Activated naive CD8-positive, alpha-beta T cell (primary cell): ENCODE data around the gene PPP6R3.
A peak's percentile ranks its signal among the peaks of the same experiment; 100 is the strongest.

Experiments used
- H3K27ac Mint-ChIP-seq: one replicate; pipeline ENCODE4 v1.8.0; 2021; ENCODE audit warnings: mixed read lengths
- H3K27me3 Mint-ChIP-seq: one replicate; pipeline ENCODE4 v1.8.0; 2021; ENCODE audit warnings: mixed read lengths
- H3K36me3 Mint-ChIP-seq: one replicate; pipeline ENCODE4 v1.8.0; 2021; ENCODE audit warnings: mixed read lengths
- H3K4me1 Mint-ChIP-seq: one replicate; pipeline ENCODE4 v1.8.0; 2021; ENCODE audit warnings: low read depth, mixed read lengths
- H3K4me3 Mint-ChIP-seq: one replicate; pipeline ENCODE4 v1.8.0; 2021; ENCODE audit warnings: mild to moderate bottlenecking, mixed read lengths
- H3K9me3 Mint-ChIP-seq: one replicate; pipeline ENCODE4 v1.8.0; 2021; ENCODE audit warnings: low read depth, mixed read lengths

The PPP6R3 gene

DNA sequence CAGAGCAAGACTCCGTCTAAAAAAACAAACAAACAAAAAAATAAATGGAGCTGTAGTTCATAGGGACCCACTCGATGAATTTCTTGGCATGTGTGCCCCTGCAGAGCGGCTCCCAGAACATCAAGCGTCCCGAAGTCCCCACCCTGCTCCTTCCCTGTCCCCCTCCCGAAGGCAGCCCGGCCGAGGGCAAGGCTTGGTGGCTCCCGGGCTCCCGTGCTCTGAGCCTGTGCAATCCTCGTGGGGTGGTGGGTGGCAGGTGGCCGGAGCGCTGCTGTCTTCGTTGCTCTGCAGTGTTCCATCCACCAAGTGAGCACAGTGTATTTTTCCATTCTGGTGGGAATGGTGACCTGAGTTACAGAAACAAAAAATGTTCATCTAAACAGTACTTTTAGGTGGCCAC lies 190.2 kb downstream of the PPP6R3 start:
- Mint-ChIP-seq H3K27me3 (peaks cover 4% of the 10 kb centered on the region), H3K4me3 (no peak overlapping the region), H3K9me3 (peaks cover 19% of the 10 kb centered on the region), H3K4me1 (no peaks in the 10 kb centered on the region), H3K36me3 (peaks cover 3% of the 10 kb centered on the region), H3K27ac (no peak overlapping the region)

DNA sequence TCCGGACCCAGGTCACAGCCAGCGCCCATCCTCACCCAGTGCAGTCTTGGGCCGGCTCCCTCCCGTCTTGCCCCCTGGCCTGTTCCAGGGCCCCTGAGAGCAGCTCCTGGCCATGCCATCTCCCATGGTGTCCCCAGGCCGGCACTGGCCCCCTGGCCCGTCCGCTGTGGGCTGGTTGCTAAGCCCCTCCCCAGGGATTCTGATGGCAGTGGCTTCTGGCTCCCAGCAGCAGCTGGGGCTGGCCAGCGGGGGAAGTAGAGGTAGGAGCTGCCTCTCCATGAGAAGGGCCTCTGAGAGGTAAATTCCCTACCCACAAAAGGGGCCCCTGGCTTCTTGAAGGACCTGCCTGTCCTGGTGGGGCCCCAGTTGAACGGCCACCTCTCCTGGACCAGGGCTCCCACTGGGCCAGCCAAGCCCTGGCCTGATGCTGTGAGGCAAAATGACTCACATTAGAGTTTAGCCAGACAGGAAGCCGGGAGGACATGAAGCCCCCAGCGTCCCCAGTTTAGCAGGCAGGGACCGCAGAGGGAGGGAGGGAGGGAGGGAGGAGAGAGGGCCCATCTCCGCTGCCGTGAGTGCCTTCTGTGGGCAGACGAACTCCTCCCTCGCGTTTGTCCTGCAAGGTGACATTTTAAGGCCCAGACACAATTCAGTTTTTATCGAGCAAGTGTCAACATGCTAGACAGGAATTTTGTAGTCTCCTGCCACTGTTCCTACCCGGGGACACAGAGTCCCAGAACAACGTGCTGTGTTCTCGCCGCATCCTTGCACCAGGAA lies 190.8 kb downstream of the PPP6R3 start:
- peaks cover 4% of the 10 kb centered on the region for H3K27me3 Mint-ChIP-seq
- H3K4me3 Mint-ChIP-seq, result no peak overlapping the region
- H3K4me1 Mint-ChIP-seq, result no peaks in the 10 kb centered on the region

DNA sequence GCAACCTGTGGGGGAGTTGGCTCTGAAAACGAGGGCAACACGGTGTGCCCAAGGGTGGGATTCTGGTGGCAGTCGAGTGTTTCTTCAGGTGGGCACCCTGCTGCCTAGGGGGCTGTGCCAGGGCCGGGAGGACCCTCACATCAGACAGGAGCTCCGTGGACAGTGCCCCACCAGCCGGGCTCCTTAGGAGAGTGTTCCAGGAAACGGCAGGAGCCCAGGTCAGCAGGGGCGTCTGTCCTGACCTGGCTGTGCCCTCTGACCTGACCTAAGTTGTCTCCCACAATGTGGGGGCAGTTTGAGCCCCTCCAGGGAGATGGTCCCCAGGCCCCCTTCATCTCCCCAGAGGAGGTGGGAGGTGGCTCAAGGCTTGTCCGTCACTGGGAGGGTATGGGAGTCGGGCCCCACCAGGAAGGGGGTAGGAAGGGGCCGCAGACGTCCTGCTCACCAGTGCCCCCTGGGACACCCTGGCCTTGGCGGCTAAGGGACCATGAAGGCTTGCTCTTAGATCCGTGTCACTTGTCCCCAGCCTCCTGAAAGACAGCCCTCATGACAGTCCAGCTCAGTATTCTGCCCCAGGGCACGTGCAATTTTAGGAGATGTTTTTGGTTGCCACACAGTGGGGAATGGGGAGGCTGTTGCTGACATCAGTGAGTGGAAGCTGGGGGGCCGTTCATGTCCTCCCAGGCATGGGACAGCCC lies 191.6 kb downstream of the PPP6R3 start:
- Mint-ChIP-seq H3K36me3 (peaks cover 3% of the 10 kb centered on the region), H3K9me3 (peaks cover 8% of the 10 kb centered on the region), H3K27ac (no peak overlapping the region), H3K27me3 (peaks cover 4% of the 10 kb centered on the region), H3K4me3 (no peak overlapping the region), H3K4me1 (no peaks in the 10 kb centered on the region)

More for the DNA sequence above, 190.8 kb downstream of the PPP6R3 start:
- Mint-ChIP-seq H3K27ac (no peak overlapping the region), H3K9me3 (peaks cover 13% of the 10 kb centered on the region), H3K36me3 (peaks cover 3% of the 10 kb centered on the region)

DNA sequence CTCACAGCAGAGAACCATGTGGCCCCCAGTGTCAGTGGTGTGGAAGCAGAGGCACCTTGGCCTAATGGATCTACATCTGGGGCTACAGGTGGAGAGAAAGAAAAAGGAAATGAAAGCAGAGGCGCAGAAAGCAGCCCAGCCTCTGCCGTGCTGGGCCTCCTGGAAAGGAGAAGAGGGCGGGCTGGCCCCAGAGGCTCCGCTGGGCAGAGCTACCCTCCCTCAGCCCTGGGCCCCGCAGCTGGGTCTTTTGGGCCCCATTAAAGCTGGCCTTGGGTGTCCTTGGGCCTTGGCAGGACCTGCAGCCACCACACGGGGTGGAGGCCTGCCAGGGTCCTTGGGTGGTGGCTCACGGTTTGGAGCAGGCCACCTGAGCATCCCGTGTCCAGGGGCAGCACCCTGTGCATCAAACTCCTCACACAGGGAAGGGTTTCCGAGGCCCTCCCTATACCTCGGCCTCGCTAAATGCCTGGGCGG lies 192.2 kb downstream of the PPP6R3 start:
- Mint-ChIP-seq H3K36me3 (no peaks in the 10 kb centered on the region), H3K27me3 (peaks cover 4% of the 10 kb centered on the region), H3K9me3 (peaks cover 5% of the 10 kb centered on the region), H3K4me3 (no peak overlapping the region), H3K4me1 (no peaks in the 10 kb centered on the region), H3K27ac (no peak overlapping the region)

DNA sequence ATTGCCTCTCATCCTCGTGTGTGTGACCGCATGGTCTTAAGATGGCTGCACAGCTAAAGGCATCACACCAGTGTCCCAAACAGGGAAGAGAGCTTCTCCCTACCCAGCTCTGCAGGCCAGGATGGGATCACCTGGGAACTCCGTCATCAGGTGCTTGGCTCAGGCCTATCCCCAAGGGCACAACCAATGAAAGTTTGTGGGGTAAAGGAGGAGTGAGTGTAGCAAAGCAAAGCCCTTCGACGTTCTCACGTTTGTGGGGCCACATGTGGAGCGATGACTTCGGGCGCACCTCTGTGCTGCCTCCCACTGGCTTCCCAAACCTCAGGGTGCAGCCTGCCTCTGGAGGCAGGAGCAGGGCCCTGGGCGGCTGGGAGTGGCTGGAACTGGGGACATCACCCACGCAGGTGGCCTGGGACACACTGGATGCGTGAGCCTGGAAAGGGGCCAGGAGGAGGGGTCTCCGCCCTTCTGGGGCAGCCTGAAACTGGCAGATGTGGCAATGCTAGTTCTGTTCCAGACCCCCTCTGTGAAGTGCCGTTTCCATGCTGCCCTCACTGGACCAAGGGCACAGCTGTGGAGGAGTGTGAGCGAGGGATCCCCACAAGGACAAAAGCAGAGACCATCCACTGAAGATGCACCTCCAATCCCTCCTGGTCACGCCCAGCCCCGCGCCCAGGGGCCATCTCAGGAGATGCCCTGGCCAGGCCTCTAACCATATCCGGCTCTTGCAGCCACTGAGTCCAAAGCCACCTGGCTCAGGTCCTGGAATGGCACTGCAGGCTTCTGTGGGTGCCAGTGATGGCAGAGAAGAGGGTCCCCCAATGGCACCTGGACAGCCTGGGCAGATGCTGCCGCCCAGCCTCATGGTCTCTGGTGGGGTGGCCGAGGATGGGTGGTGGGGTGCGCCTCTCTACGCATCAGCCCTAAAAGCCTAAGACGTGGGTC lies 193.2 kb downstream of the PPP6R3 start:
- H3K36me3 Mint-ChIP-seq, result no peaks in the 10 kb centered on the region
- H3K9me3 Mint-ChIP-seq, result peaks cover 5% of the 10 kb centered on the region
- no peak overlapping the region for H3K4me3 Mint-ChIP-seq
- H3K4me1 Mint-ChIP-seq, result no peaks in the 10 kb centered on the region
- no peak overlapping the region for H3K27ac Mint-ChIP-seq
- H3K27me3 Mint-ChIP-seq, result peaks cover 4% of the 10 kb centered on the region

DNA sequence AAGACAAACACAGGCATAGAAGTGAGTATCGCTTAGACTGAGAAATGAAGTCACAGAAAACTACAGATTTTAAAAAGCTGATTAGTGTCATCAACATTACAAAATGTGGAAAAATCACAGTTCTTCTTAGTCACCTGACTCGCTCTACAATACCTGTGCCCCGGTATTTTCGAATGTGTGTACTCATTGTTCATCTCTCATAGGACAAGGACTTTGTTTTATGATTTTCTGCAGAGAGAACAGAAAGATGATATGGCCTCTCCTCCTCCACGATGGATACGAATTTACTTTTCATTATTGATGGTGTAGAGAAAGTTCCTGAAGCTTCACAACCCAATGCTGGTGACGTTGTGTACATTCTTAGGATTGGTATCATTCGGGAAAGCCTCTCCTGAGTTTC lies 194.4 kb downstream of the PPP6R3 start:
- H3K36me3 Mint-ChIP-seq, result no peaks in the 10 kb centered on the region
- no peaks in the 10 kb centered on the region for H3K27me3 Mint-ChIP-seq
- H3K9me3 Mint-ChIP-seq, result peaks cover 5% of the 10 kb centered on the region
- H3K4me1 Mint-ChIP-seq, result no peaks in the 10 kb centered on the region
- H3K4me3 Mint-ChIP-seq, result no peak overlapping the region
- H3K27ac Mint-ChIP-seq, result no peak overlapping the region

DNA sequence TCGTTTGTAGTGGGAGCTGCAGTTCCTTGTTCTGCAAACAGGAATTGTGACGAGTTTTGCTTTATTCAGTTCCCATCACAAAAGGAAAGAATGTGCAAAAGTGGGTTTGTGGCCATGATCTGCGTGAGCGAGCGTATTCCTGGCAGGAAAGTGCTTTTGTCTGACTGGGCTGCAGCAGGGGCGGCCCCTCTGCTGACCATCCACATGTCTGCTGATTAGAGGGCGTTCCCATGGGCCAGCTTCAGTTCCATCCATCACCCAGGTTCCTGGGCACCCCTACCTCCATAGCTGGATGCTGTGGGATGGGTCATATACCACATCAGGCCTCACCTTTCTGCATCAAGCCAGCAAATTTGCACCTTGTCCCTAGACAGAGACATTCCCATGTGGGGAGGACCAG lies 194.9 kb downstream of the PPP6R3 start:
- no peak overlapping the region for H3K27ac Mint-ChIP-seq
- no peaks in the 10 kb centered on the region for H3K4me1 Mint-ChIP-seq
- no peaks in the 10 kb centered on the region for H3K36me3 Mint-ChIP-seq
- no peaks in the 10 kb centered on the region for H3K27me3 Mint-ChIP-seq
- H3K9me3 Mint-ChIP-seq, result peaks cover 5% of the 10 kb centered on the region
- H3K4me3 Mint-ChIP-seq, result no peak overlapping the region

DNA sequence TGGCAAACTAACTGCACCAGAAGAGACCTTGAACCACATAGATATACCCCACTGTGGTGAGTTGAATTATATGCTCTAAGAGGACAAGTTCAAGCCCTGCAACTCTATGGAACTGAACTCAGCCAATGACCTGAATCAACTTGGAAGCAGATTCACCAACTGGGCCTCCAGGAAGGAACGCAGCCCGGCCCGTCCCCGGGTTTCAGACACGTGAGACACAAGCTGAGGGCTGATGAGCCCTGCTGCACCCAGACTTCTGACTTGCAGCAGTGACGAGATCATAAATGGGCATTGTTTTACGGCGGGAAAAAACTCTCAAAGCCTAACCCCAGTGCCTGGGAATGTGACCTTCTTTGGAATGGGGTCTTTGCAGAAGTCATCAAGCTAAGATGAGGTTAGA lies 195.3 kb downstream of the PPP6R3 start:
- H3K9me3 Mint-ChIP-seq, result peaks cover 5% of the 10 kb centered on the region
- H3K4me3 Mint-ChIP-seq, result no peak overlapping the region
- H3K27me3 Mint-ChIP-seq, result no peaks in the 10 kb centered on the region
- H3K4me1 Mint-ChIP-seq, result no peaks in the 10 kb centered on the region
- no peak overlapping the region for H3K27ac Mint-ChIP-seq
- no peaks in the 10 kb centered on the region for H3K36me3 Mint-ChIP-seq

DNA sequence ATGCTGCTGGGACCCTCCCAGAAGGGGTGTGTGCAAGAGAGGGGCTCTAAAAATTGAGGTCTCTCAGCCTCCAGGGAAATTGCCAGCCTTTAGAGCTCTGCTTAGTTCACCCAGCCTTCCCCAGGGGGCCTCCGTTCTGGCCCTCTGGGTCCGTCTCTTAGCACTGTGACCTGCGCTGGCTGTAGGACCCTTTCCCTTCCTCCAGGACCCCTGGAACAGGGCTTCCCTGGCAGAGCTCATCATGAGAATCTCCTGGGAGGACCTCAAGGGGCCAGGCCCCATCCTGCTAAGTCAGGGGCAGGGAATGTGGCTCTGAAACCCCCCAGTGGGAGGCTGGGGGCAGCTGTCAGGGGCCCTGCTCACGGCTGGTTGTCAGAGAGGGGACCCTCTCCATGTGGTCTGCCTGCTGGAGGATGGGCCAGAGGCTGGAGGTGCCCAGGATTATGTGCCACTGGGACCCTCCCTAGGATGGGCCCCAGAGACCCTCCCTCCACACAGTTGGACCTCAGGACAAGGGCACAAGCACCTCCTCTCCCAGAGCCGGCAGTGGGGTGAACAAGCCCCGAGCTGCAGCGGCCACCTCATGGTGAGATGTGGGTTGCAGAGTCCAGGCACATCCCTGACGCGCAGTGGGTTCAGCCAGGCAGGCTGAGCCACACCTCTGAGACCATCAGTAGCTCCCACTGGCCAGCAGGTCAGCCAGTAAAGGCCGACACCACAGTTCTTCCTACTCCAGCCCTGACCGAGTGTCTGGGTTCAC lies 196.6 kb downstream of the PPP6R3 start:
- Mint-ChIP-seq H3K4me3 (no peak overlapping the region), H3K9me3 (peaks cover 5% of the 10 kb centered on the region), H3K27me3 (no peaks in the 10 kb centered on the region), H3K36me3 (no peaks in the 10 kb centered on the region), H3K27ac (peak overlapping the region; percentile 16), H3K4me1 (no peaks in the 10 kb centered on the region)

DNA sequence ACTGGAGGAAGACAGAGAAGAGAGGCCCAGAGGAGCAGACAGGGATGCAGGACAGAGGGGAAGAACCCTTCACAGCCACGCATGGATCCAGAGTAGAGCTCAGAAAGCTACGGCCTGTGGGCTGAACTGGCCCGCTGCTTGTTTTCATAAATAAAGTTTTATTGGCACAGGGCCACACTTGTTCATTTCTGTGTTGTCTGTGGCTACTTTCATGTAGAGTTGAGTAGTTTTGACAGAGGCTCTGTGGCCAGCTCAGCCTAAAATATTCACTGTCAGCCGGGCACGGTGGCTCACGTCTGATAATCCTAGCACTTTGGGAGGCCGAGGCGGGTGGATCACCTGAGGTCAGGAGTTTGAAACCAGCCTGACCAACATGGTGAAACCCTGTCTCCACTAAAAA lies 197.5 kb downstream of the PPP6R3 start:
- Mint-ChIP-seq H3K9me3 (peaks cover 5% of the 10 kb centered on the region), H3K4me3 (no peak overlapping the region), H3K27ac (no peak overlapping the region), H3K4me1 (no peaks in the 10 kb centered on the region), H3K27me3 (no peaks in the 10 kb centered on the region), H3K36me3 (no peaks in the 10 kb centered on the region)

DNA sequence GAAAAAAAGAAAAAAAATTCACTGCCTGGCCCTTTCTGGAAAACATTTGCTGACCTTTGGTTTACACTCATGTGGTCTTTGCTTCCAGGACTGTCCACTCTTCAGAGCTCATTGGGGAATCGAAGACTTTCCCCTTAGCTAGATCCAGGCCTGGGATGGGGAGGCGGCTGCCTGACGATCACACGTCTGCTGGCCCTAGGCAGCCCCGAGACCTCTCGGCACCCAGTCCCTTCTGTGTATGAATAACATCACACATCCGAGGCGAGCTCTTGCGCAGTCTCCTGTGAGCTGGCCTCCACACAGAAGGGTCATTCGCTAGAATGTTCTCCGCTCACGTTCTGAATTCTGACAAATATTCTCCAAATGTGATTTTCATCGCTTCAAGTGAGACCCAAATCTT lies 198.1 kb downstream of the PPP6R3 start:
- Mint-ChIP-seq H3K4me3 (no peak overlapping the region), H3K27ac (no peak overlapping the region), H3K9me3 (peaks cover 5% of the 10 kb centered on the region), H3K36me3 (no peaks in the 10 kb centered on the region), H3K27me3 (no peaks in the 10 kb centered on the region), H3K4me1 (no peaks in the 10 kb centered on the region)

DNA sequence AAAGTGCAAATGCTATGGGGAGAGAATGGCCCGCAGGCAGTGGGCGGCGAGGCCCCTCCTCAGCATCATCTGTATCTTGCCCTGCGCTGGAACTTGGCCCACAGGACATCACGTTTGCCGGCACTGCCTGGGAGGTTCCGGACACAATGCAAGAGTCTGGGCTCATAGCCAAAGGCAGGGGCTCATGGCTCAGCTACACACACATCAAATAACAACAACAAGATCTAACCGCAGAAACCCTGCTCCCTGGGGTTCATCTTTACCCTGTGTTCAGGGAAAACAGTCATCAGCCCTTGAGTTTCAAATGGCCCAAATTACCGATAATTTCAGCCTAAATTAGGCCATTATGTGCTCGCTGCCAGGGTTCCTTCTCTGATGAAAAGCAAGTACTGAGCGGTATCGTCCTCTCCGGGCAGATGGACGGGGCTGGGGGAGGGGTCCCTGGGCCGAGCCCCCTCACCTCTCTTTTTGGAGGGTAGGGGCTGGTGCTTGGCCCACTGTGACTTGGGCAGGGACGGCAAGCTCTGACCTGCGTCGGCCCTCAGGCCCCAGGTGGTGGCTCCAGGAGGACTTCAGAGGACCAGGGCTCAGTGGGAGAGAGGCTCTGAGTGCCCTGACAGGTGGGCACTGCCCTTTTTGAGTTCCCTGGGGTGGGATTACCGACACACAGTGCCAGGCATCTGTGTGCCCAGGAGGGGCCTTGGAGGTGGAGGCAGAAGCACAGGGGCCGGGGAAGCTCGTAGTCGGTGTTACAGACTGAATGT lies 198.8 kb downstream of the PPP6R3 start:
- H3K4me1 Mint-ChIP-seq, result no peaks in the 10 kb centered on the region
- peaks cover 5% of the 10 kb centered on the region for H3K9me3 Mint-ChIP-seq
- H3K4me3 Mint-ChIP-seq, result no peak overlapping the region
- no peaks in the 10 kb centered on the region for H3K36me3 Mint-ChIP-seq
- H3K27me3 Mint-ChIP-seq, result no peaks in the 10 kb centered on the region
- H3K27ac Mint-ChIP-seq, result no peak overlapping the region

DNA sequence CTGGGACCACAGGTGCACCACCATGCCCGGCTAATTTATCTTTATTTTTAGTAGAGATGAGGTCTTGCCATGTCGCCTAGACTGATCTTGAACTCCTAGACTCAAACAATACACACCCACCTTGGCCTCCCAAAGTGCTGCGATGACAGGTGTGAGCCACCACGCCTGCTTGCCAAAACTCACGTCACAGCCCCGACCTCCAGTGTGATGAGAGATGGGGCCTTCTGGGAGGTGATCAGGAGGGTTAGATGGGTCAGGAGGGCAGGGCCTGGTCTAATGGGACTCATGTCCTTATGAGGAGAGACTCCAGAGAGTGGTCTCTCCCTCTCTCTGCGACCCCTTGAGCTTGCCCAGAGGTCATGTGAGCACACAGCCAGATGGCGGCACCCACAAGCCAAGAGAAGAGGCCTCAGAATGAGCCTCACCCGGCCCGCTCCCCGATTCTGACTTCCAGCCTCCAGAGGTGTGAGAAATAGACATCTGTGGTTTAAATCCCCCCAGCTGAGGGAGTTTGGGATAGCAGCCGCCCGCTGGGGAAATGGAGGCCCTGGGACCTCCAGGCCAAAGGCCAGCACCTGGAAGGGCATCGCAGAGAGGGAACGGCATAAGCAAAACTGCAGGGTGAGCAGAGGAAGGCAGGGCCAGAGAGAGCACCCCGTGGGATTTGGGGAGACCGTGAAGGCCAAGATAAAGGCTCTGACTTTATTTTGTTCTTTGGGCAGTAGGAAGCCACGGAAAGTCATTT lies 199.7 kb downstream of the PPP6R3 start:
- no peaks in the 10 kb centered on the region for H3K36me3 Mint-ChIP-seq
- no peaks in the 10 kb centered on the region for H3K27me3 Mint-ChIP-seq
- no peak overlapping the region for H3K27ac Mint-ChIP-seq
- no peak overlapping the region for H3K4me3 Mint-ChIP-seq
- no peaks in the 10 kb centered on the region for H3K4me1 Mint-ChIP-seq
- peaks cover 3% of the 10 kb centered on the region for H3K9me3 Mint-ChIP-seq
